Esophagus squamous epithelium (tissue), 4 donors: ENCODE measurements around the gene MID1IP1.

Experiments
- POLR2A ChIP-seq, 4 donors: fragments of 450-650 bp; IDR thresholded peaks; one replicate each; pipeline ENCODE4 v1.6.1; 2017; ENCODE audit warnings: antibody characterized with exemption in 4 of 4, mild to moderate bottlenecking in 4 of 4, moderate library complexity in 3 of 4
- TF ChIP-seq, protein P1 (sequence below), 6 experiments: fragments of 450-650 bp in 4 of 6; fragments of 200-600 bp in 2 of 6; sonication (generic) in 2 of 6; IDR thresholded peaks; one replicate each; pipeline ENCODE4 v1.5.1; 2016 to 2019; ENCODE audit warnings: antibody characterized with exemption in 6 of 6, mild to moderate bottlenecking in 4 of 6, moderate library complexity in 4 of 6

DNA sequence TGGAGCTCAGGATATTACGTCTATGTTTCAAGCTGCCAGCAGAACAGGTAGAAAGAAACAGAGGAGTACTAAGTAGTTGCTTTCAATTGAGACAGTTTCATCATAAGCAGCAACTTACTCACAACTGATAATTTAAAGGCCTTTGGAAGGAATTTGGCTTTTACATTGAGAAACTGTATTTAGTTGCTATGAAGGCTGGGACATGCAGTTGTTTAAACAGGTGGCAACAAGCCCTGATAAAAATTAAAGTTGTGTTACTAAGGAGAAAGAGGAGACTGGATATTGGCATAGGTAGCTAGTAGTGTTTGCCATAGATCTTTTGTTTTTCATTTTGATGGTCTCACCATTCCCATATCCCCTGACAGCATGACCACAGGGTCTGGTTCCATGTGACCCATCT, 18.4 kb downstream of the MID1IP1 start:
- TF ChIP-seq, protein P1, sequence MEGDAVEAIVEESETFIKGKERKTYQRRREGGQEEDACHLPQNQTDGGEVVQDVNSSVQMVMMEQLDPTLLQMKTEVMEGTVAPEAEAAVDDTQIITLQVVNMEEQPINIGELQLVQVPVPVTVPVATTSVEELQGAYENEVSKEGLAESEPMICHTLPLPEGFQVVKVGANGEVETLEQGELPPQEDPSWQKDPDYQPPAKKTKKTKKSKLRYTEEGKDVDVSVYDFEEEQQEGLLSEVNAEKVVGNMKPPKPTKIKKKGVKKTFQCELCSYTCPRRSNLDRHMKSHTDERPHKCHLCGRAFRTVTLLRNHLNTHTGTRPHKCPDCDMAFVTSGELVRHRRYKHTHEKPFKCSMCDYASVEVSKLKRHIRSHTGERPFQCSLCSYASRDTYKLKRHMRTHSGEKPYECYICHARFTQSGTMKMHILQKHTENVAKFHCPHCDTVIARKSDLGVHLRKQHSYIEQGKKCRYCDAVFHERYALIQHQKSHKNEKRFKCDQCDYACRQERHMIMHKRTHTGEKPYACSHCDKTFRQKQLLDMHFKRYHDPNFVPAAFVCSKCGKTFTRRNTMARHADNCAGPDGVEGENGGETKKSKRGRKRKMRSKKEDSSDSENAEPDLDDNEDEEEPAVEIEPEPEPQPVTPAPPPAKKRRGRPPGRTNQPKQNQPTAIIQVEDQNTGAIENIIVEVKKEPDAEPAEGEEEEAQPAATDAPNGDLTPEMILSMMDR (IDR thresholded peaks at IDR 0.05) = no peak
- TF ChIP-seq POLR2A (IDR thresholded peaks at IDR 0.05) = no peak
